ENCODE results near the gene GRIK4.

GRIK4 gene

GRCh38 chr11:120952461-120953434, 441.2 kb downstream of the GRIK4 start:
- DNase-seq (ENCODE audit: low read depth), result peak; percentile 8

- no peak for DNase-seq (ENCODE audit: low read depth)
Measured at GRCh38 chr11:120954381-120954780, 442.8 kb downstream of the GRIK4 start.

GRCh38 chr11:120956710-120957495, 445.4 kb downstream of the GRIK4 start:
- no peak for DNase-seq (ENCODE audit: low read depth)

- DNase-seq (ENCODE audit: low read depth), result no peak
Measured at GRCh38 chr11:120958185-120958584, 446.6 kb downstream of the GRIK4 start.

- no peak for DNase-seq (ENCODE audit: low read depth)
Measured at GRCh38 chr11:120959189-120959588, 447.6 kb downstream of the GRIK4 start.

GRCh38 chr11:120964857-120965256, 453.3 kb downstream of the GRIK4 start:
- DNase-seq (ENCODE audit: low read depth), result no peak

- no peak for DNase-seq (ENCODE audit: low read depth)
Measured at GRCh38 chr11:120966840-120967239, 455.3 kb downstream of the GRIK4 start.

GRCh38 chr11:120969993-120970392, 458.4 kb downstream of the GRIK4 start:
- DNase-seq (ENCODE audit: low read depth), result no peak

- DNase-seq (ENCODE audit: low read depth), result no peak
Measured at GRCh38 chr11:120971825-120972224, 460.3 kb downstream of the GRIK4 start.

- DNase-seq (ENCODE audit: low read depth), result no peak
Measured at GRCh38 chr11:120972621-120973020, 461.1 kb downstream of the GRIK4 start.

GRCh38 chr11:120973501-120973900, 462.0 kb downstream of the GRIK4 start:
- DNase-seq (ENCODE audit: low read depth), result no peak

GRCh38 chr11:120974466-120974865, 462.9 kb downstream of the GRIK4 start:
- DNase-seq (ENCODE audit: low read depth), result no peak

GRCh38 chr11:120974965-120975364, 463.4 kb downstream of the GRIK4 start:
- DNase-seq (ENCODE audit: low read depth), result no peak

GRCh38 chr11:120977266-120978137, 466.0 kb downstream of the GRIK4 start:
- no peak for DNase-seq (ENCODE audit: low read depth)

GRCh38 chr11:120978701-120979100, 467.2 kb downstream of the GRIK4 start:
- DNase-seq (ENCODE audit: low read depth), result no peak

- DNase-seq (ENCODE audit: low read depth), result peak; percentile 10
Measured at GRCh38 chr11:120985718-120986569, 474.4 kb downstream of the GRIK4 start.

- DNase-seq (ENCODE audit: low read depth), result no peak
Measured at GRCh38 chr11:120988603-120989002, 477.1 kb downstream of the GRIK4 start.

GRCh38 chr11:120991830-120992686, 480.5 kb downstream of the GRIK4 start:
- no peak for DNase-seq (ENCODE audit: low read depth)

- no peak for DNase-seq (ENCODE audit: low read depth)
Measured at GRCh38 chr11:120994091-120994859, 482.7 kb downstream of the GRIK4 start.
